Chondrocyte (in vitro differentiated cells): Measurements from ENCODE around the gene ODC1. TPM values are rescaled to one million over a fixed set of nuclear protein-coding genes. Genes with fewer than 3 reads are reported as not detected.

Experiments
- DNase-seq: peaks from one replicate; pipeline ENCODE4 v3.0.0; 2021; ENCODE audit warnings: mixed read lengths, low spot score
- H3K27ac Mint-ChIP-seq: one replicate; pipeline ENCODE4 v1.8.0; 2021; ENCODE audit warnings: mild to moderate bottlenecking, moderate library complexity, mixed read lengths; ENCODE audit not compliant: unreplicated experiment
- H3K27me3 Mint-ChIP-seq: 2 replicates; pipeline ENCODE4 v1.8.0; 2021; ENCODE audit warnings: low read depth, mixed read lengths
- H3K36me3 Mint-ChIP-seq: 2 replicates; pipeline ENCODE4 v1.8.0; 2021; ENCODE audit warnings: low read depth, mixed read lengths
- H3K4me1 Mint-ChIP-seq: 2 replicates; pipeline ENCODE4 v1.8.0; 2021; ENCODE audit warnings: low read depth, mild to moderate bottlenecking, mixed read lengths
- H3K4me3 Mint-ChIP-seq: one replicate; pipeline ENCODE4 v1.8.0; 2021; ENCODE audit warnings: mild to moderate bottlenecking, moderate library complexity, mixed read lengths; ENCODE audit not compliant: unreplicated experiment
- H3K9me3 Mint-ChIP-seq: 2 replicates; pipeline ENCODE4 v1.8.0; 2021; ENCODE audit warnings: low read depth, mixed read lengths
- CTCF ChIP-seq: fragments of 200-600 bp; sonication (generic); IDR thresholded peaks from 2 replicates; pipeline ENCODE4 v1.5.0; 2021; ENCODE audit warnings: antibody characterized with exemption, mild to moderate bottlenecking, moderate library complexity
- total RNA-seq: library from RNA; stranded (reverse); gene quantifications from 3 replicates; pipeline ENCODE4 v1.2.1, GENCODE V29; 2021

ODC1 gene
- total RNA-seq, 1 donor from 2014 or later: 65.3 TPM

- peaks cover 25% of the 10 kb centered on the region for H3K27me3 Mint-ChIP-seq
- peaks cover 10% of the 10 kb centered on the region for H3K9me3 Mint-ChIP-seq
- no peak overlapping the region for H3K27ac Mint-ChIP-seq
- peaks cover 7% of the 10 kb centered on the region for H3K4me1 Mint-ChIP-seq
- no peak for TF ChIP-seq CTCF
- DNase-seq: no peak
- no peak overlapping the region for H3K4me3 Mint-ChIP-seq
- peaks cover 5% of the 10 kb centered on the region for H3K36me3 Mint-ChIP-seq
Measured at GRCh38 chr2:10487081-10487740, 39.1 kb upstream of the ODC1 start.

- TF ChIP-seq CTCF: no peak
- DNase-seq: no peak
- Mint-ChIP-seq H3K36me3 (peaks cover 5% of the 10 kb centered on the region), H3K4me1 (peaks cover 7% of the 10 kb centered on the region), H3K4me3 (no peak overlapping the region), H3K27ac (no peak overlapping the region), H3K9me3 (peaks cover 10% of the 10 kb centered on the region), H3K27me3 (peaks cover 26% of the 10 kb centered on the region)
Measured at GRCh38 chr2:10486601-10487079, 38.5 kb upstream of the ODC1 start.

- Mint-ChIP-seq H3K4me3 (no peak overlapping the region), H3K4me1 (peaks cover 7% of the 10 kb centered on the region), H3K9me3 (peaks cover 4% of the 10 kb centered on the region), H3K27me3 (peaks cover 29% of the 10 kb centered on the region), H3K27ac (no peak overlapping the region), H3K36me3 (peaks cover 3% of the 10 kb centered on the region)
- no peak for DNase-seq
- no peak for TF ChIP-seq CTCF
Measured at GRCh38 chr2:10486091-10486490, 38.0 kb upstream of the ODC1 start.

GRCh38 chr2:10482913-10483312, 34.8 kb upstream of the ODC1 start:
- Mint-ChIP-seq H3K27ac (no peak overlapping the region), H3K4me1 (no peaks in the 10 kb centered on the region), H3K4me3 (no peak overlapping the region), H3K27me3 (peaks cover 31% of the 10 kb centered on the region), H3K9me3 (no peaks in the 10 kb centered on the region), H3K36me3 (no peaks in the 10 kb centered on the region)
- TF ChIP-seq CTCF: no peak
- DNase-seq: no peak

- H3K9me3 Mint-ChIP-seq: no peaks in the 10 kb centered on the region
- no peak for DNase-seq
- H3K27me3 Mint-ChIP-seq: peaks cover 31% of the 10 kb centered on the region
- H3K27ac Mint-ChIP-seq: no peak overlapping the region
- no peak overlapping the region for H3K4me3 Mint-ChIP-seq
- TF ChIP-seq CTCF: no peak
- no peaks in the 10 kb centered on the region for H3K36me3 Mint-ChIP-seq
- H3K4me1 Mint-ChIP-seq: no peaks in the 10 kb centered on the region
Measured at GRCh38 chr2:10482460-10482859, 34.3 kb upstream of the ODC1 start.
